OCI-LY7 (cell line): ENCODE measurements around the gene VSIG8. TPM values are rescaled to one million over a fixed set of nuclear protein-coding genes. Genes with fewer than 3 reads are reported as not detected.
A peak's percentile ranks its signal among the peaks of the same experiment; 100 is the strongest.

Experiments
- BruUV-seq: library from RNA; stranded (reverse); fragments of 400-500 nt; replicated peaks from 2 replicates; lab custom pipeline; 2021; lab: Mats Ljungman, UMichigan
- CTCF ChIA-PET: fragments of 300-600 bp; sonication (Branson Sonifier 250); formaldehyde crosslinking; loops from one replicate; lab custom pipeline; 2022; ENCODE audit warnings: antibody characterized with exemption; ENCODE audit not compliant: unreplicated experiment; lab: Charles Lee
- POLR2A ChIA-PET: fragments of 300-600 bp; sonication (Branson Sonifier 250); formaldehyde crosslinking; loops from one replicate; lab custom pipeline; 2022; ENCODE audit warnings: antibody characterized with exemption; lab: Charles Lee
- DNase-seq: peaks from one replicate; pipeline ENCODE4 v3.0.0-alpha.2; 2015; ENCODE audit warnings: low spot score
- H2AFZ ChIP-seq: fragments of 200-600 bp; sonication (generic), shearing (Covaris generic); 2 replicates; pipeline ENCODE4 v1.6.1; 2014; ENCODE audit warnings: mild to moderate bottlenecking, antibody characterized with exemption, low read length, moderate library complexity
- H3K27ac ChIP-seq: fragments of 200-600 bp; sonication (generic); 2 replicates; pipeline ENCODE4 v1.5.1; 2014; ENCODE audit warnings: mixed run types, low read depth, mild to moderate bottlenecking, moderate library complexity, low read length, inconsistent platforms; ENCODE audit not compliant: poor library complexity, severe bottlenecking
- H3K36me3 ChIP-seq: fragments of 200-600 bp; sonication (generic); 2 replicates; pipeline ENCODE4 v1.6.1; 2014; ENCODE audit warnings: mild to moderate bottlenecking, antibody characterized with exemption, low read length, moderate library complexity, mixed read lengths; ENCODE audit not compliant: insufficient read depth
- H3K4me1 ChIP-seq: fragments of 200-600 bp; sonication (generic); 2 replicates; pipeline ENCODE4 v1.5.1; 2014; ENCODE audit warnings: mild to moderate bottlenecking, low read length; ENCODE audit not compliant: insufficient read depth, poor library complexity, severe bottlenecking
- H3K4me2 ChIP-seq: fragments of 200-600 bp; sonication (generic); 2 replicates; pipeline ENCODE4 v1.6.1; 2014; ENCODE audit warnings: mild to moderate bottlenecking, low read length
- H3K4me3 ChIP-seq: fragments of 200-600 bp; sonication (generic); 2 replicates; pipeline ENCODE4 v1.5.1; 2014; ENCODE audit warnings: mild to moderate bottlenecking, low read depth, low read length; ENCODE audit not compliant: poor library complexity, severe bottlenecking
- H3K79me2 ChIP-seq: fragments of 200-600 bp; sonication (generic); 2 replicates; pipeline ENCODE4 v1.6.1; 2016; ENCODE audit warnings: low read depth, mild to moderate bottlenecking, low read length, moderate library complexity, mixed read lengths; ENCODE audit not compliant: insufficient read depth
- H3K9me2 ChIP-seq: fragments of 200-600 bp; sonication (generic); 2 replicates; pipeline ENCODE4 v1.6.1; 2016; ENCODE audit warnings: mild to moderate bottlenecking, low read length, mixed read lengths; ENCODE audit not compliant: insufficient read depth
- H3K9me3 ChIP-seq: fragments of 200-600 bp; sonication (generic); 2 replicates; pipeline ENCODE4 v1.6.1; 2014; ENCODE audit warnings: mild to moderate bottlenecking, mixed run types, low read length, mixed read lengths
- H4K20me1 ChIP-seq: fragments of 200-600 bp; sonication (generic); 2 replicates; pipeline ENCODE4 v1.6.1; 2014; ENCODE audit warnings: mild to moderate bottlenecking, antibody characterized with exemption, low read length, moderate library complexity, mixed read lengths; ENCODE audit not compliant: insufficient read depth
- CTCF ChIP-seq: fragments of 200-600 bp; sonication (generic); conservative IDR thresholded peaks from 2 replicates; pipeline ENCODE4 v1.5.1; 2014; ENCODE audit warnings: mild to moderate bottlenecking, antibody characterized with exemption, low read length, moderate library complexity, mixed read lengths
- EZH2phosphoT487 ChIP-seq: fragments of 200-600 bp; sonication (generic); IDR thresholded peaks from 2 replicates; pipeline ENCODE4 v1.6.1; 2018; ENCODE audit warnings: low read depth, borderline replicate concordance, mild to moderate bottlenecking, mixed run types, antibody characterized with exemption, low read length, moderate library complexity, mixed read lengths
- intact Hi-C: fragments of 100-400 bp; cut with micrococcal nuclease; formaldehyde crosslinking; loops from one replicate; pipeline ENCODE4 v1.10.0; 2022; ENCODE audit not compliant: unreplicated experiment
- total RNA-seq, 2 experiments: library from RNA; depleted of rRNA in 1 of 2; stranded (reverse); fragments of >200 nt in 1 of 2; shearing (Covaris generic) in 1 of 2; gene quantifications; 2 replicates each; pipeline ENCODE4 v1.2.3, GENCODE V29; 2014 to 2022

Gene VSIG8
- total RNA-seq, 2 experiments from 2014 or later: not detected

GRCh38 chr1:159821171-159821867 is 41.1 kb downstream of the VSIG8 start:
- no peaks in the 10 kb centered on the region for H3K79me2 ChIP-seq
- no peak overlapping the region for H3K4me2 ChIP-seq
- intact Hi-C loops: loop anchor here (1.0 kb wide), 1 partner anchor 70 kb away; no protein-coding TSS in a partner anchor
- H3K4me1 ChIP-seq: no peaks in the 10 kb centered on the region
- H2AFZ ChIP-seq: no peak overlapping the region
- peak; percentile 38 for DNase-seq
- no TSS peak for BruUV-seq
- POLR2A ChIA-PET: no interaction called here
- no peak overlapping the region for H3K27ac ChIP-seq
- CTCF ChIA-PET: no interaction called here
- no peak overlapping the region for H3K4me3 ChIP-seq
- H3K9me2 ChIP-seq: no peaks in the 10 kb centered on the region
- H3K36me3 ChIP-seq: no peaks in the 10 kb centered on the region
- H3K9me3 ChIP-seq: no peaks in the 10 kb centered on the region
- no peaks in the 10 kb centered on the region for H4K20me1 ChIP-seq
- TF ChIP-seq EZH2phosphoT487 (no peak), CTCF (peak; percentile 75)

- H3K36me3 ChIP-seq: no peaks in the 10 kb centered on the region
- H3K9me2 ChIP-seq: no peaks in the 10 kb centered on the region
- no peak overlapping the region for H2AFZ ChIP-seq
- BruUV-seq: no TSS peak
- ChIA-PET CTCF (no interaction called here), POLR2A (interaction anchor here (0.6 kb wide), 1 partner anchor 97 kb away, joined by 3 read pairs; no protein-coding TSS in a partner anchor)
- TF ChIP-seq CTCF (no peak), EZH2phosphoT487 (no peak)
- no peaks in the 10 kb centered on the region for H3K9me3 ChIP-seq
- no peaks in the 10 kb centered on the region for H4K20me1 ChIP-seq
- H3K4me1 ChIP-seq: no peaks in the 10 kb centered on the region
- H3K4me3 ChIP-seq: no peak overlapping the region
- H3K27ac ChIP-seq: no peak overlapping the region
- DNase-seq: no peak
- intact Hi-C loops: no loop called here
- no peaks in the 10 kb centered on the region for H3K79me2 ChIP-seq
- H3K4me2 ChIP-seq: no peak overlapping the region
Observed at GRCh38 chr1:159817276-159818041, 45.0 kb downstream of the VSIG8 start.

GRCh38 chr1:159815926-159816325 is 46.5 kb downstream of the VSIG8 start:
- no peak overlapping the region for H3K4me2 ChIP-seq
- H3K9me2 ChIP-seq: no peaks in the 10 kb centered on the region
- no TSS peak for BruUV-seq
- no peak for DNase-seq
- no peak overlapping the region for H2AFZ ChIP-seq
- H3K4me1 ChIP-seq: no peaks in the 10 kb centered on the region
- H3K4me3 ChIP-seq: no peak overlapping the region
- TF ChIP-seq CTCF (no peak), EZH2phosphoT487 (no peak)
- no peaks in the 10 kb centered on the region for H4K20me1 ChIP-seq
- no peaks in the 10 kb centered on the region for H3K36me3 ChIP-seq
- no peaks in the 10 kb centered on the region for H3K9me3 ChIP-seq
- intact Hi-C loops: no loop called here
- ChIA-PET CTCF (no interaction called here), POLR2A (no interaction called here)
- no peak overlapping the region for H3K27ac ChIP-seq
- no peaks in the 10 kb centered on the region for H3K79me2 ChIP-seq
